ENCODE results near the gene DHH.

DNA sequence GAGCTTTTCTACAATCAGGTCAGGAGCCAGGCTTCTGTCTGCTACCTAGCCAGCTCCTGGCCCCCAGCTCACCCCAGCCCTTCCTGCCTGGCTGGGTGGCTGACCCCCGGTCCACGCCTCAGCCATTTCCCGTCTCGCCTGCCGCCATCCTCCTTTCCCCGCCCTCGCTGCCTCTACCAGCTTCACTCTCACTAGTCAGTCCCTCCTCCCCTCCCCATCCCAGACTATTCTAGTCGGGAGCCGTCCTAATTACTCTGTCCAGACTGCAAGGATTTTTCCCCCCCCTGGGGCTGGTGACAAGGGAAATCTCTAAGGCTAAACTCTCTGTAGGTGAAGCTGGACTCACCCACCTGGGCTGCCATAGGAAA is 825 bp downstream of the DHH start:
- no peak for TF ChIP-seq CTCF (conservative IDR thresholded peaks at IDR 0.05; ENCODE audit: low read length)
- no peak for TF ChIP-seq EZH2phosphoT487 (IDR thresholded peaks at IDR 0.05; ENCODE audit: borderline replicate concordance, low read depth, low read length)
